Measurements from ENCODE around the gene SNTG2.

GRCh38 chr2:1403565-1403964 is 452.9 kb downstream of the SNTG2 start:
- TF ChIP-seq CTCF (IDR thresholded peaks at IDR 0.05) (no peak), POLR2AphosphoS5 (IDR thresholded peaks at IDR 0.05; ENCODE audit: insufficient read depth in 1 of 2, low read depth in 1 of 2) (no peak), POLR2A (IDR thresholded peaks at IDR 0.05) (no peak)
